DND-41 (cell line): Measurements from ENCODE around the gene MLLT1.
"Not testable (repeated sequence)": the region's sequence is repeated elsewhere in the genome, so short reads cannot be mapped to it uniquely, and the experiment has no call there.

Experiments
- ATAC-seq: fragments of 200-7000 bp; cut with Tn5 transposase; 3 replicates; pipeline ENCODE4 v1.9.1; 2021; ENCODE audit warnings: low read depth; ENCODE audit not compliant: insufficient read depth
- DNase-seq: peaks from one replicate; pipeline ENCODE4 v3.0.0-alpha.2; 2020
- H2AFZ ChIP-seq: 2 replicates; pipeline ENCODE4 v1.6.0; 2012; ENCODE audit warnings: low read depth, low read length
- H3K27ac ChIP-seq: 2 replicates; pipeline ENCODE4 v1.5.1; 2012; ENCODE audit warnings: low read length, inconsistent platforms
- H3K27me3 ChIP-seq: fragments of 200-600 bp; sonication (generic); 2 replicates; pipeline ENCODE4 v1.6.0; 2012; ENCODE audit warnings: low read length, mild to moderate bottlenecking, inconsistent platforms; ENCODE audit not compliant: insufficient read depth, poor library complexity
- H3K36me3 ChIP-seq: 2 replicates; pipeline ENCODE4 v1.5.1; 2012; ENCODE audit warnings: low read length, inconsistent platforms; ENCODE audit not compliant: insufficient read depth
- H3K4me1 ChIP-seq: 2 replicates; pipeline ENCODE4 v1.5.1; 2012; ENCODE audit warnings: mild to moderate bottlenecking, low read length; ENCODE audit not compliant: insufficient read depth
- H3K4me2 ChIP-seq: 2 replicates; pipeline ENCODE4 v1.6.0; 2012; ENCODE audit warnings: mild to moderate bottlenecking, moderate library complexity, low read length, inconsistent platforms; ENCODE audit not compliant: insufficient read depth
- H3K4me3 ChIP-seq, 2 experiments: fragments of 200-600 bp in 1 of 2; shearing (Covaris generic) in 1 of 2; 2 replicates each; pipeline ENCODE4 v1.5.1; 2012 to 2016; ENCODE audit warnings: inconsistent platforms in 2 of 2, low read length in 2 of 2, mild to moderate bottlenecking in 2 of 2, low read depth in 1 of 2, moderate library complexity in 1 of 2
- H3K79me2 ChIP-seq: 2 replicates; pipeline ENCODE4 v1.6.0; 2012; ENCODE audit warnings: low read length, inconsistent platforms; ENCODE audit not compliant: insufficient read depth
- H3K9ac ChIP-seq: 2 replicates; pipeline ENCODE4 v1.6.0; 2012; ENCODE audit warnings: low read depth, mild to moderate bottlenecking, inconsistent platforms, low read length, moderate library complexity
- H3K9me3 ChIP-seq: 2 replicates; pipeline ENCODE4 v1.5.1; 2012; ENCODE audit warnings: low read length, moderate library complexity, mild to moderate bottlenecking, inconsistent platforms; ENCODE audit not compliant: insufficient read depth, severe bottlenecking
- H4K20me1 ChIP-seq: 2 replicates; pipeline ENCODE4 v1.6.0; 2012; ENCODE audit warnings: low read length; ENCODE audit not compliant: insufficient read depth
- EZH2 ChIP-seq: IDR thresholded peaks from 3 replicates; pipeline ENCODE4 v1.6.1; 2012; ENCODE audit warnings: borderline replicate concordance, low read depth, mild to moderate bottlenecking, moderate library complexity, low read length, inconsistent platforms; ENCODE audit not compliant: severe bottlenecking
- TF ChIP-seq, protein P1 (sequence below): IDR thresholded peaks from 2 replicates; pipeline ENCODE4 v1.5.1; 2012; ENCODE audit warnings: borderline replicate concordance, low read length, moderate library complexity, mild to moderate bottlenecking; ENCODE audit not compliant: poor library complexity, severe bottlenecking; ENCODE audit errors: extremely low read depth

The MLLT1 gene

DNA sequence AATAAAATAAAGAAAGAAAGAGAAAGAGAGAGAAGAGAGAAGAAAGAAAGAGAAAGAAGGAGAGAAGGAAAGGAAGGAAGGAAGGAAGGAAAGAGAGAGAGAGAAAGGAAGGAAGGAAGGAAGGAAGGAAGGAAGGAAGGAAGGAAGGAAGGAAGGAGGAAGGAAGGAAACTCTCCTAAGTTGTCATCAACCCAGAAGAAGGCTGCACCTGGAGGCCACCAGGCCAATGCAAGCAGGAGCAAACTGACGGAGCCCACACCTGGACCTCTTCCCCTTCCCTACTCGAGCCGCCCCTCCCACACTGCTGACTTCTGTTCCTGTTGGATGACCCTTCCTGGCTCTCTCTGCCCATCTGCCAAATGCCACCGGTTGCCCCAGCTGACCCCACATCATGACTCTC, 45.0 kb upstream of the MLLT1 start:
- Histone ChIP-seq H3K4me3 (no peak overlapping the region), H3K4me1 (no peaks in the 10 kb centered on the region), H4K20me1 (no peaks in the 10 kb centered on the region), H2AFZ (no peak overlapping the region), H3K27ac (no peak overlapping the region), H3K27me3 (no peaks in the 10 kb centered on the region), H3K79me2 (no peaks in the 10 kb centered on the region), H3K9me3 (no peaks in the 10 kb centered on the region), H3K4me2 (no peak overlapping the region), H3K36me3 (no peaks in the 10 kb centered on the region), H3K9ac (no peak overlapping the region)
- ATAC-seq (no peak), DNase-seq (no peak)
- TF ChIP-seq EZH2: no peak
- TF ChIP-seq, protein P1, sequence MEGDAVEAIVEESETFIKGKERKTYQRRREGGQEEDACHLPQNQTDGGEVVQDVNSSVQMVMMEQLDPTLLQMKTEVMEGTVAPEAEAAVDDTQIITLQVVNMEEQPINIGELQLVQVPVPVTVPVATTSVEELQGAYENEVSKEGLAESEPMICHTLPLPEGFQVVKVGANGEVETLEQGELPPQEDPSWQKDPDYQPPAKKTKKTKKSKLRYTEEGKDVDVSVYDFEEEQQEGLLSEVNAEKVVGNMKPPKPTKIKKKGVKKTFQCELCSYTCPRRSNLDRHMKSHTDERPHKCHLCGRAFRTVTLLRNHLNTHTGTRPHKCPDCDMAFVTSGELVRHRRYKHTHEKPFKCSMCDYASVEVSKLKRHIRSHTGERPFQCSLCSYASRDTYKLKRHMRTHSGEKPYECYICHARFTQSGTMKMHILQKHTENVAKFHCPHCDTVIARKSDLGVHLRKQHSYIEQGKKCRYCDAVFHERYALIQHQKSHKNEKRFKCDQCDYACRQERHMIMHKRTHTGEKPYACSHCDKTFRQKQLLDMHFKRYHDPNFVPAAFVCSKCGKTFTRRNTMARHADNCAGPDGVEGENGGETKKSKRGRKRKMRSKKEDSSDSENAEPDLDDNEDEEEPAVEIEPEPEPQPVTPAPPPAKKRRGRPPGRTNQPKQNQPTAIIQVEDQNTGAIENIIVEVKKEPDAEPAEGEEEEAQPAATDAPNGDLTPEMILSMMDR: no peak

- Histone ChIP-seq H3K27me3 (no peaks in the 10 kb centered on the region), H3K9me3 (no peaks in the 10 kb centered on the region), H3K4me2 (no peak overlapping the region), H3K36me3 (no peaks in the 10 kb centered on the region), H3K4me3 (no peak overlapping the region), H3K79me2 (no peaks in the 10 kb centered on the region), H3K9ac (no peak overlapping the region), H4K20me1 (no peaks in the 10 kb centered on the region), H3K4me1 (no peaks in the 10 kb centered on the region), H2AFZ (no peak overlapping the region), H3K27ac (no peak overlapping the region)
- TF ChIP-seq, protein P1: no peak
- ATAC-seq (no peak), DNase-seq (no peak)
These were observed 42.5 kb upstream of the MLLT1 start for GRCh38 chr19:6322284-6322683.

- no peaks in the 10 kb centered on the region for H3K27me3 ChIP-seq
- H3K79me2 ChIP-seq: no peaks in the 10 kb centered on the region
- no peaks in the 10 kb centered on the region for H3K9me3 ChIP-seq
- no peak overlapping the region for H3K9ac ChIP-seq
- H3K4me3 ChIP-seq: no peak overlapping the region
- no peak for DNase-seq
- no peak overlapping the region for H2AFZ ChIP-seq
- no peaks in the 10 kb centered on the region for H3K36me3 ChIP-seq
- H3K4me2 ChIP-seq: no peak overlapping the region
- no peak for ATAC-seq
- TF ChIP-seq, protein P1: no peak
- TF ChIP-seq EZH2: no peak
- no peak overlapping the region for H3K27ac ChIP-seq
- no peaks in the 10 kb centered on the region for H4K20me1 ChIP-seq
- H3K4me1 ChIP-seq: no peaks in the 10 kb centered on the region
These were observed 39.6 kb upstream of the MLLT1 start for GRCh38 chr19:6319376-6319775.

GRCh38 chr19:6318772-6319171, 39.0 kb upstream of the MLLT1 start:
- DNase-seq (no peak), ATAC-seq (no peak)
- Histone ChIP-seq H3K79me2 (no peaks in the 10 kb centered on the region), H3K27me3 (no peaks in the 10 kb centered on the region), H3K4me3 (no peak overlapping the region), H3K4me1 (no peaks in the 10 kb centered on the region), H3K4me2 (no peak overlapping the region), H3K9me3 (no peaks in the 10 kb centered on the region), H3K27ac (no peak overlapping the region), H3K9ac (no peak overlapping the region), H2AFZ (no peak overlapping the region), H4K20me1 (no peaks in the 10 kb centered on the region), H3K36me3 (no peaks in the 10 kb centered on the region)
- TF ChIP-seq, protein P1: no peak
- no peak for TF ChIP-seq EZH2

- not testable (repeated sequence) for H3K27me3 ChIP-seq, H2AFZ ChIP-seq, H3K27ac ChIP-seq, H3K9ac ChIP-seq, H3K36me3 ChIP-seq, H3K4me1 ChIP-seq, ATAC-seq, H3K9me3 ChIP-seq, H4K20me1 ChIP-seq, H3K4me3 ChIP-seq, H3K79me2 ChIP-seq, H3K4me2 ChIP-seq, DNase-seq
These were observed 35.9 kb upstream of the MLLT1 start for GRCh38 chr19:6315646-6316045.
